A673 (cell line): Measurements from ENCODE around the gene QRICH2.

Experiments used
- CTCF ChIP-seq: fragments of 300-800, 200-600 bp; sonication (generic); conservative IDR thresholded peaks from 2 replicates; pipeline ENCODE4 v1.5.1; 2017; ENCODE audit warnings: low read depth, mild to moderate bottlenecking, antibody characterized with exemption, low read length, moderate library complexity, mixed read lengths
- EZH2 ChIP-seq: fragments of 200-600 bp; sonication (generic); IDR thresholded peaks from 2 replicates; pipeline ENCODE4 v1.6.1; 2017; ENCODE audit warnings: borderline replicate concordance, low read depth, mild to moderate bottlenecking, mixed read lengths, antibody characterized with exemption, low read length; ENCODE audit not compliant: poor library complexity, severe bottlenecking

GRCh38 chr17:76250141-76250540 is 57.9 kb downstream of the QRICH2 start:
- TF ChIP-seq CTCF (no peak), EZH2 (no peak)
